Ishikawa (cell line): ENCODE measurements around the gene CDK11B.

ENCODE experiments used
- EGR1 ChIP-seq: IDR thresholded peaks from 2 replicates; pipeline ENCODE4 v1.6.1; 2012
- EP300 ChIP-seq: IDR thresholded peaks from 2 replicates; pipeline ENCODE4 v1.6.1; 2012; ENCODE audit warnings: borderline replicate concordance
- NFIC ChIP-seq: IDR thresholded peaks from 2 replicates; pipeline ENCODE4 v1.6.1; 2012
- RAD21 ChIP-seq: IDR thresholded peaks from 2 replicates; pipeline ENCODE4 v1.6.1; 2012; ENCODE audit warnings: low read depth
- REST ChIP-seq: IDR thresholded peaks from 2 replicates; pipeline ENCODE4 v1.6.1; 2012; ENCODE audit warnings: low read depth, mild to moderate bottlenecking
- TAF1 ChIP-seq: IDR thresholded peaks from 2 replicates; pipeline ENCODE4 v1.6.1; 2012; ENCODE audit warnings: low read depth, mild to moderate bottlenecking

DNA sequence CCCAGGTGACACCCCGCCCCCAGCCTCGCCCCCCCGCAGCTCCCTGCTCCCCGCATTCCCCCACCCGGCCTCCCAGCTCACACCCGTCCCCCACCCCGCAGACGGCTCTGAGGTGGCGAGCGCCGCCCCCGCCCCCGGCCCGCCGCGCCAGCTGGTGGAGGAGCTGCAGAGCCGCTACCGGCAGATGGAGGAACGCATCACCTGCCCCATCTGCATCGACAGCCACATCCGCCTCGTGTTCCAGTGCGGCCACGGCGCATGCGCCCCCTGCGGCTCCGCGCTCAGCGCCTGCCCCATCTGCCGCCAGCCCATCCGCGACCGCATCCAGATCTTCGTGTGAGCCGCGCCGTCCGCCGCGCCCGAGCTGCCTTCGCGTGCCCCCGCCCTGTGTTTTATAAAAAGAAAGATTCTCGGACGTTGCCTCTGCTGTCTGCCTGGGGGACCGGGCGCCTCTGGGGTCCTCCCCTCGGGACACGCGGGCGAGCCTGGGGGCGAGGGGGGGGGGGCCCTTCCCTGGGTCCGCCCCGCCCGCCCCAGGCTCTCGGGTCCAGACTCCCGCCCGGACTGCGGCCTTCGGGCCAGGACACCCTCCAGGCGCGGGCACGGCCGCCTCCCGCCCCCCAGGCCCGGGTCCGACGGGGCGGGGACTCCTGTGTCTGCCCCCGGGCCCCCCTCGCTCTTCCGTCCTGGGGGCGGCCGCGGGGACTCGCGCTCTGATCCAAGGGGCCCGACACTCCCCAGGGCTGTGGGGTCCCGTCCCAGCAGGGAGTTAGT is 28.4 kb downstream of the CDK11B start:
- TF ChIP-seq TAF1 (no peak), EP300 (no peak), EGR1 (no peak), REST (no peak), RAD21 (no peak), NFIC (no peak)
